HUDEP-2 (cell line): ENCODE results near the gene OGFRL1.
"Not testable (repeated sequence)": the region's sequence is repeated elsewhere in the genome, so short reads cannot be mapped to it uniquely, and the experiment has no call there.

Experiments
- DNase-seq, 76 experiments: peaks; one replicate each; lab custom pipeline; 2025; ENCODE audit not compliant: unreplicated experiment in 76 of 76; lab: John Stamatoyannopoulos, UW

OGFRL1 gene

GRCh38 chr6:71288228-71289038, at the start of gene OGFRL1:
Gene OGFRL1 (plus strand): TSS chr6:71288811. CDS start chr6:71288937, 126 bp downstream.
- DNase-seq = peak in 52 of 76 experiments; percentile 15 to 73 (median 49)

- DNase-seq = no peak
These were observed 48.9 kb upstream of the OGFRL1 start for GRCh38 chr6:71239694-71240093.

GRCh38 chr6:71245265-71246049, 43.2 kb upstream of the OGFRL1 start:
- no peak for DNase-seq

GRCh38 chr6:71246596-71246995, 42.0 kb upstream of the OGFRL1 start:
- no peak for DNase-seq

GRCh38 chr6:71248306-71248765, 40.3 kb upstream of the OGFRL1 start:
- DNase-seq = no peak

GRCh38 chr6:71248878-71249544, 39.6 kb upstream of the OGFRL1 start:
- no peak for DNase-seq

GRCh38 chr6:71250099-71250602, 38.5 kb upstream of the OGFRL1 start:
- DNase-seq = no peak

GRCh38 chr6:71252410-71252809, 36.2 kb upstream of the OGFRL1 start:
- no peak for DNase-seq

- DNase-seq = no peak
These were observed 35.7 kb upstream of the OGFRL1 start for GRCh38 chr6:71252960-71253359.

- no peak for DNase-seq
These were observed 34.3 kb upstream of the OGFRL1 start for GRCh38 chr6:71254323-71254722.

GRCh38 chr6:71258078-71258866, 30.3 kb upstream of the OGFRL1 start:
- no peak for DNase-seq

GRCh38 chr6:71259888-71260604, 28.6 kb upstream of the OGFRL1 start:
- no peak for DNase-seq

- DNase-seq = no peak
These were observed 25.7 kb upstream of the OGFRL1 start for GRCh38 chr6:71262914-71263313.

- not testable (repeated sequence) for DNase-seq
These were observed 22.2 kb upstream of the OGFRL1 start for GRCh38 chr6:71266392-71266791.

- no peak for DNase-seq
These were observed 19.7 kb upstream of the OGFRL1 start for GRCh38 chr6:71268735-71269437.

- peak in 46 of 76 experiments; percentile 10 to 80 (median 38) for DNase-seq
These were observed 10.5 kb upstream of the OGFRL1 start for GRCh38 chr6:71277926-71278600.

GRCh38 chr6:71279321-71279720, 9.3 kb upstream of the OGFRL1 start:
- no peak for DNase-seq

GRCh38 chr6:71279740-71280139, 8.9 kb upstream of the OGFRL1 start:
- no peak for DNase-seq
